Kidney epithelial cell (primary cell): ENCODE results near the gene RLBP1. TPM values are rescaled to one million over a fixed set of nuclear protein-coding genes. Genes with fewer than 3 reads are reported as not detected.

Source experiments
- DNase-seq: peaks from one replicate; pipeline ENCODE4 v3.0.0-alpha.2; 2010; ENCODE audit warnings: low read depth
- H3K27me3 ChIP-seq: 2 replicates; pipeline ENCODE4 v1.6.0; 2011; ENCODE audit warnings: low read length; ENCODE audit not compliant: control insufficient read depth, insufficient read depth
- H3K36me3 ChIP-seq: 2 replicates; pipeline ENCODE4 v1.5.1; 2011; ENCODE audit warnings: low read length; ENCODE audit not compliant: control insufficient read depth, insufficient read depth
- H3K4me3 ChIP-seq: 2 replicates; pipeline ENCODE4 v1.5.1; 2011; ENCODE audit warnings: low read depth, mild to moderate bottlenecking, control low read depth, low read length
- total RNA-seq: library from RNA; depleted of rRNA; stranded (reverse); fragments of >200 nt; gene quantifications from 2 replicates; pipeline ENCODE4 v1.2.3, GENCODE V29; 2015
- TF ChIP-seq, protein P1 (sequence below): IDR thresholded peaks from 2 replicates; pipeline ENCODE4 v1.5.1; 2011; ENCODE audit warnings: mild to moderate bottlenecking, moderate library complexity, low read length, control low read depth, inconsistent platforms; ENCODE audit not compliant: insufficient read depth, poor library complexity, severe bottlenecking

The RLBP1 gene
- total RNA-seq, 1 donor from 2014 or later, result not detected

DNA sequence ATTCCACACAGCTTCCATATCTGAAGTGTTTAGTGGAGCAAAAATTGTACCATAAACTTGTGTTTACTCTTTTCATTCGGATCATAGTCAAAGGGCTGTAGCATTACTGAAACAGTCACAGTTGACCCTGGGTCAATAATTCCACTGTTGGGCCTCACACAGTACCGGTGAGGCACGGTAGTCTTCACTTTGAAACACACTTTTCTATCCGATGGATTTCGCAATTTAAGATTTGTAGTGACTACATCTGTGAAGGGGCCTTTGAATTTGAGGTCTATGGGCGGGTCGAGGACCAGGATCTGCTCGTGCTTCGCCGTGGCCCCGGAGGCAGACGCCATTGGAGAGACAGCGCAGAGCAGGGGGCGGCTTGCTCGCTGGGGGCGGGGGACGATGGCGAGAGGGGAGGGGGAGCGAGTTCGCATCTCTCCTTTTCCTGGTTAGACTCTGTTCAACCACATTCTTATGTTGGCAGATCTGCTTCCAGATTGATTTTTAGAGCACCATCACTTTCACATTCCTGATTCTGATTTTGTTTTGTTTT lies 19.8 kb downstream of the RLBP1 start:
- DNase-seq, result no peak
- H3K4me3 ChIP-seq, result no peak overlapping the region
- TF ChIP-seq, protein P1, sequence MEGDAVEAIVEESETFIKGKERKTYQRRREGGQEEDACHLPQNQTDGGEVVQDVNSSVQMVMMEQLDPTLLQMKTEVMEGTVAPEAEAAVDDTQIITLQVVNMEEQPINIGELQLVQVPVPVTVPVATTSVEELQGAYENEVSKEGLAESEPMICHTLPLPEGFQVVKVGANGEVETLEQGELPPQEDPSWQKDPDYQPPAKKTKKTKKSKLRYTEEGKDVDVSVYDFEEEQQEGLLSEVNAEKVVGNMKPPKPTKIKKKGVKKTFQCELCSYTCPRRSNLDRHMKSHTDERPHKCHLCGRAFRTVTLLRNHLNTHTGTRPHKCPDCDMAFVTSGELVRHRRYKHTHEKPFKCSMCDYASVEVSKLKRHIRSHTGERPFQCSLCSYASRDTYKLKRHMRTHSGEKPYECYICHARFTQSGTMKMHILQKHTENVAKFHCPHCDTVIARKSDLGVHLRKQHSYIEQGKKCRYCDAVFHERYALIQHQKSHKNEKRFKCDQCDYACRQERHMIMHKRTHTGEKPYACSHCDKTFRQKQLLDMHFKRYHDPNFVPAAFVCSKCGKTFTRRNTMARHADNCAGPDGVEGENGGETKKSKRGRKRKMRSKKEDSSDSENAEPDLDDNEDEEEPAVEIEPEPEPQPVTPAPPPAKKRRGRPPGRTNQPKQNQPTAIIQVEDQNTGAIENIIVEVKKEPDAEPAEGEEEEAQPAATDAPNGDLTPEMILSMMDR, result no peak
- no peaks in the 10 kb centered on the region for H3K27me3 ChIP-seq
- no peaks in the 10 kb centered on the region for H3K36me3 ChIP-seq

DNA sequence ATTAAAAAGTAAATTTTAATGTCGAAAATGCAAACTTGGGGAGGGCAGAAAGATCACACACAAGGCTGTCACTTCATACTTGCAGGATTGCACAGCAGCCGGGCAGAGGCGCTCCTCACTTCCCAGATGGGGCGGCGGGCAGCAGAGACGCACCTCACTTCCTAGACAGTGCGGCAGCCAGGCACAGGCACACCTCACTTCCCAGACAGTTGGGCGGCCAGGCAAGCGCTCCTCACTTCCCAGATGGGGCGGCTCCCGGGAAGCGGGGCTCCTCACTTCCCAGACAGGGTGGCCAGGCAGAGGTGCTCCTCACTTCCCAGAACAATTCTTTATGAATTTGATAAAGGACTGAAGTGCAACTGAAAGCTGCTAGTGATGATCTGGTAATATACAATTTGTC lies 21.2 kb downstream of the RLBP1 start:
- TF ChIP-seq, protein P1, result no peak
- no peaks in the 10 kb centered on the region for H3K27me3 ChIP-seq

DNA sequence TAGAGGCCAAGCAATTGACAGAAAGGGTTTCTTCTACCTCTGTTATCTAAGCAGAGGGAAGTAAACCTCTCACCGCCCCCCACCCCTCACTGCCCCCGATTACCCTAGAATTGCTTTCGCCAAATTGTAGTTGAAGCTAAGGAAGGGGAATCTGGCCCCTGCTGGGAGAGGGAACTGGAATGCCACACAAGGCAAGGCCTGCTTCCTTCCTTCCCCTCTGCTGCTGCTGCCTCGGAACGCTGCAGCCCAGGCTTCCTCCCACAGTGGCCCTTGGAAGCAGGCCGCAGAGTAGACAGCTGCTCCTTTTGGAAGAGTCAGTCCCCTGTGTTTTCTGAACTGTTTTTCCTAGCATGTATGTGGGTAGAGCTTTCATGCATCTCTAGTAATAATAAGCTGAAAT lies 21.6 kb downstream of the RLBP1 start:
- no peak for DNase-seq
- TF ChIP-seq, protein P1, result no peak
- Histone ChIP-seq H3K4me3 (no peak overlapping the region), H3K27me3 (no peaks in the 10 kb centered on the region), H3K36me3 (peaks cover 2% of the 10 kb centered on the region)

More for the DNA sequence above, 21.2 kb downstream of the RLBP1 start:
- H3K4me3 ChIP-seq, result no peak overlapping the region
- DNase-seq, result no peak
- peaks cover under 1% of the 10 kb centered on the region for H3K36me3 ChIP-seq

DNA sequence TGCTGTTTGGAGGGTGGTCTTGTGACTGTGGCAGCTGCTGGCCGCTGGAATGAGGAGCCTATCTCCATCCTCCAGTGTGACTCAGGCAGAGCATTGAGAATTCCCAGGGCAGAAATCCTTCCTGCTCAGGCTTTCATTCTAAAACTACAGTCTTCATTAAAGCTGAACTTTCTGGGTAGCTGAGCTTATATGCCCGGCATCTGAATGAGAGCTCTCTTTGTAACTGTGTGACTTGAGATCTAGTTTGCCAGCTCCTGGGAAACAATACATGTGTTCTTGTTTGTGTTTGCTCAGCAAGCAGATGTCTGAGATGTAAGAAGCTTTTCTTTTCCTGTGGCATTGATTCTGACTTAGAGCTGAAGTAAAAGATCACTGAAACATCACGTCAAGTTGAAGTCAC lies 22.4 kb downstream of the RLBP1 start:
- TF ChIP-seq, protein P1, result no peak
- peaks cover 2% of the 10 kb centered on the region for H3K36me3 ChIP-seq
- no peaks in the 10 kb centered on the region for H3K27me3 ChIP-seq
- H3K4me3 ChIP-seq, result no peak overlapping the region
- no peak for DNase-seq

DNA sequence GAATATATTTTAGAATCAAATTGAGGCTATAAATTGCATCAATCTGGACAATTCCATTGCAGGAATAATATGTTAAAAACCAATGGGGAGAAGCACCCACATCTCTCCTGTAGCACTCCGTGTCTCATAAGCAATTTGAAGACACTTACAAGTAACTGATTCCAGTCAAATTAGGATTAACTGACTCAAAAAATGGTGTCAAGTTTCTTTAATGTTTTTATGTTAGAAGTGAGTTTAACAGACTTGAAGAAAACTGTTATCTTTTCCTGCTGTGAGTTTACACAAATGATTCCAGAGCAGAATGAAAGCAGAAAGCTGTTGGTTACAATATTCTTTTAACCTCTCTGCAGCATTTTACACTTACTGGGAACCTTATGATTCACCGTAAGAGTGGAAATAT lies 23.2 kb downstream of the RLBP1 start:
- peaks cover 2% of the 10 kb centered on the region for H3K36me3 ChIP-seq
- no peak for DNase-seq
- H3K27me3 ChIP-seq, result no peaks in the 10 kb centered on the region
- H3K4me3 ChIP-seq, result no peak overlapping the region
- TF ChIP-seq, protein P1, result no peak

DNA sequence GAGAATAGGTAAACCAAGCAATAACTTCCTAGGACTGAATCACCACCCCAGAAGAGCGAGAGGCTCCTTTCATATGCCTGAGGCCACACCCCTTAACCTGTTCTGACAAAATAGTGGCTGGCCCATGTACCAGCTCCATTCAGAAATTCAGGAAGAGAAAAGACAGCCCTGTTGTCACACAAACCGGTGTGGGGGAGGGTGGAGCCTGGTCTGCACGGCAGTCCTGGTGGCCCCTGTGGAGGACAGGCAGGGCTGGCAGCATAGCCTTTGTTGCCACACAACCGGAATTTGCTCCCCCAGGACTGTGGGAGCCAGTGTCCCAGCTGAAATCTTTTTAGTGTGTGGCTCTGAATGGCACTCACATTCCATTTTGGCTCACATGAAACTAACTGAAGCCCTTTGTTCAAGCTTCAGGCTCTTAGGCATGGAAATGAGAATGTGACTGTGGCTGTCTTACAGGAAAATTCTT lies 23.8 kb downstream of the RLBP1 start:
- Histone ChIP-seq H3K36me3 (peaks cover 2% of the 10 kb centered on the region), H3K27me3 (no peaks in the 10 kb centered on the region), H3K4me3 (no peak overlapping the region)
- no peak for DNase-seq
- TF ChIP-seq, protein P1, result no peak
